Measurements from ENCODE around the gene KBTBD12.
"Not testable (repeated sequence)": the region's sequence is repeated elsewhere in the genome, so short reads cannot be mapped to it uniquely, and the experiment has no call there.

Gene KBTBD12

DNA sequence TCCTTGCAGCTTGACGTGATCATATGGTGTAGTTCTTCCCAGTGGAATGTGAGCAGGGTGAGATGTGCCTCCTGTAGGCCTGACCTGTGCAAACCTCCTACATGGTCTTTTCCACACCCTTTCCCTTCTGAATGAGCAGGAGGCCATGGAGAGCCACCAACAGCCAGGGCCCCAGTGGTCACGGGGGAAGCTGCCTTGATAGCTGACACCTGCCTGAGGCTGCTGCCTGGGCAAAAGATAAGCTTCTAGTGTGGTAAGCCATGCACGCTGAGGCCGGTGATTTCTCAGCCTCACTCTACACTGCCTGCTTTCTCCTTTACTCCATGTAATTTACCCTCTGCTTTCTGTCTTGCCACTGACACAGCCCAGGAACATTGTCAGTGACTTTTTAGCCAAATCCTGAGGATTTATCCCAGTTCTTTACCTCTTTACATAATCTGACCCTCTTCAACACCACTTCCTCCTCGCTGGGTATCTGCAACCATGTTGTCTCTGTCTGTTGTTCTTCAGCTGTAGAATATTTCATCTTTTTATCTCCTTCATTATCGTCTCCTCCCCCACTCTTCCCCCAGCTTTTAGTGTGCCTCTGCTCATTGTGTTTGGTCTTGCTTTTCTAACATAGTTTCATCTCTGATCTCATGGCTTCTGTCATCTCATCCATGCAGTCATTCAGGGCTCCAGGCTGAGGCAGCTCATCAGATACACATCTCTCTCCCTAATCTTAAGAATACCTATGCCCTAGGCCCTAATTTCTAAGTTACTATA is 11.2 kb upstream of the KBTBD12 start:
- no peak for DNase-seq (ENCODE audit: low read depth, low spot score)
- no peaks in the 10 kb centered on the region for H3K9me3 ChIP-seq (ENCODE audit: insufficient read depth, low read length)
- no peak overlapping the region for H3K4me3 ChIP-seq (ENCODE audit: insufficient read length, low read depth)
- peaks cover 2% of the 10 kb centered on the region for H3K4me1 ChIP-seq (ENCODE audit: insufficient read depth, insufficient read length)
- TF ChIP-seq YY1 (IDR thresholded peaks at IDR 0.05; ENCODE audit: insufficient read depth, insufficient read length) (no peak), SUZ12 (IDR thresholded peaks at IDR 0.05; ENCODE audit: extremely low read depth, insufficient read depth, insufficient read length) (no peak), ZNF274 (IDR thresholded peaks at IDR 0.05; ENCODE audit: low read depth, low read length) (no peak)
- H3K27me3 ChIP-seq (ENCODE audit: insufficient read depth, insufficient read length) = no peaks in the 10 kb centered on the region
- H3K36me3 ChIP-seq (ENCODE audit: insufficient read depth, insufficient read length, low read length) = no peaks in the 10 kb centered on the region
- no peak overlapping the region for H3K9ac ChIP-seq (ENCODE audit: insufficient read length, low read depth)

DNA sequence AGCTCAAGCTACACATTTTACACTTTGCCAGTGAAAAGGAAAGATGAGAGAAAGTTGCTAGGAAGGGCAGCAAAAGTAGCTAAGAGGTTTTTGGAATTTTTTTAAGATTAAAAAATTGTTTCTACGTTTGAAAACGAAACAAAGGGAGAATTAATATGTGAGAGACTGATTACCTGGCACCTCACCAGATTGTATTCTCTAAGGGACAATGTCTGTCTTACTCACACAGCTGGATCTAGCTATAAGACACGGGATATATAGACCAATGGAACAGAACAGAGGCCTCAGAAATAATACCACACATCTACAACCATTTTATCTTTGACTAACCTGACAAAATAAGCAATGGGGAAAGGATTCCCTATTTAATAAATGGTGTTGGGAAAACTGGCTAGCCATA is 9.5 kb upstream of the KBTBD12 start:
- Histone ChIP-seq H3K4me3 (ENCODE audit: insufficient read length, low read depth) (no peak overlapping the region), H3K9ac (ENCODE audit: insufficient read length, low read depth) (no peak overlapping the region), H3K36me3 (ENCODE audit: insufficient read depth, insufficient read length, low read length) (no peaks in the 10 kb centered on the region), H3K4me1 (ENCODE audit: insufficient read depth, insufficient read length) (no peaks in the 10 kb centered on the region), H3K27me3 (ENCODE audit: insufficient read depth, insufficient read length) (peaks cover 2% of the 10 kb centered on the region), H3K9me3 (ENCODE audit: insufficient read depth, low read length) (no peaks in the 10 kb centered on the region)
- DNase-seq (ENCODE audit: low read depth, low spot score) = no peak
- no peak for TF ChIP-seq YY1 (IDR thresholded peaks at IDR 0.05; ENCODE audit: insufficient read depth, insufficient read length)
- TF ChIP-seq ZNF274 (IDR thresholded peaks at IDR 0.05; ENCODE audit: low read depth, low read length) = no peak
- TF ChIP-seq SUZ12 (IDR thresholded peaks at IDR 0.05; ENCODE audit: extremely low read depth, insufficient read depth, insufficient read length) = no peak

DNA sequence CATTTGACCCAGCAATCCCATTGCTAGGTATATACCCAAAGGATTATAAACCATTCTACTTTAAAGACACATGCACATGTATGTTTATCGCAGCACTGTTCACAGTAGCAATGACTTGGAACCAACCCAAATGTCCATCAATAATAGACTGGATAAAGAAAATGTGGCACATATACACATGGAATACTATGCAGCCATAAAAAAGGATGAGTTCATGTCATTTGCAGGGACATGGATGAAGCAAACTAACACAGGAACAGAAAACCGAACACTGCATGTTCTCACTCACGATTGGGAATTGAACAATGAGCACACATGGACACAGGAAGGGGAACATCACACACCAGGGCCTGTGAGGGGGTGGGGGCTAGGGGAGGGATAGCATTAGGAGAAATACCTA is 8.4 kb upstream of the KBTBD12 start:
- H3K27me3 ChIP-seq (ENCODE audit: insufficient read depth, insufficient read length); H3K4me1 ChIP-seq (ENCODE audit: insufficient read depth, insufficient read length): not testable (repeated sequence)

GRCh38 chr3:127908202-127908601 is 6.8 kb upstream of the KBTBD12 start:
- H3K9me3 ChIP-seq (ENCODE audit: insufficient read depth, low read length) = no peaks in the 10 kb centered on the region
- H3K4me1 ChIP-seq (ENCODE audit: insufficient read depth, insufficient read length) = no peaks in the 10 kb centered on the region
- H3K9ac ChIP-seq (ENCODE audit: insufficient read length, low read depth) = no peak overlapping the region
- DNase-seq (ENCODE audit: low read depth, low spot score) = no peak
- TF ChIP-seq SUZ12 (IDR thresholded peaks at IDR 0.05; ENCODE audit: extremely low read depth, insufficient read depth, insufficient read length) (no peak), YY1 (IDR thresholded peaks at IDR 0.05; ENCODE audit: insufficient read depth, insufficient read length) (no peak), ZNF274 (IDR thresholded peaks at IDR 0.05; ENCODE audit: low read depth, low read length) (no peak)
- H3K36me3 ChIP-seq (ENCODE audit: insufficient read depth, insufficient read length, low read length) = no peaks in the 10 kb centered on the region
- no peak overlapping the region for H3K4me3 ChIP-seq (ENCODE audit: insufficient read length, low read depth)
- H3K27me3 ChIP-seq (ENCODE audit: insufficient read depth, insufficient read length) = peaks cover 2% of the 10 kb centered on the region

More for the DNA sequence above, 8.4 kb upstream of the KBTBD12 start:
- H3K36me3 ChIP-seq (ENCODE audit: insufficient read depth, insufficient read length, low read length); H3K9ac ChIP-seq (ENCODE audit: insufficient read length, low read depth); H3K4me3 ChIP-seq (ENCODE audit: insufficient read length, low read depth); H3K9me3 ChIP-seq (ENCODE audit: insufficient read depth, low read length); DNase-seq (ENCODE audit: low read depth, low spot score): not testable (repeated sequence)

DNA sequence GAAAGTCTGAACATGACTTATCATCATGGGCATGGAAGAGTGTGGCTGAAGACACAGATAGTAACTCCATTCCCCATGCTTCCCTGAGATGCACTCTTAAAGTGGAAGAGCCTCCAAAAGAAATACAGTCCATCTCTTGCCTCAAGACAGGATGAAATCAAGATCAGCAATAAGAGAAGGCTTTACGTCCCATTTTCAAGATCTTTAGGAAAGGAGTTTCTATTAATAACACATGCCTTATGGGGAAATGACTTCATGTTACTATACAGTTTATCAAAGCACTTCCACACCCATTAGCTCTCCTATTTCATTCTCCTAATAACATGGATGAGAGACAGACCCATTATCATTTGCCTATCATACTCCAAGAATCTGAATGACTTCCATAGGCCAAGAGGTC is 6.1 kb upstream of the KBTBD12 start:
- Histone ChIP-seq H3K36me3 (ENCODE audit: insufficient read depth, insufficient read length, low read length) (no peaks in the 10 kb centered on the region), H3K4me3 (ENCODE audit: insufficient read length, low read depth) (no peak overlapping the region)

GRCh38 chr3:127909646-127910045 is 5.4 kb upstream of the KBTBD12 start:
- Histone ChIP-seq H3K9me3 (ENCODE audit: insufficient read depth, low read length) (peaks cover 11% of the 10 kb centered on the region; the same call in 1 of the 2 replicates), H3K27me3 (ENCODE audit: insufficient read depth, insufficient read length) (peaks cover 2% of the 10 kb centered on the region), H3K4me1 (ENCODE audit: insufficient read depth, insufficient read length) (no peaks in the 10 kb centered on the region), H3K4me3 (ENCODE audit: insufficient read length, low read depth) (no peak overlapping the region), H3K36me3 (ENCODE audit: insufficient read depth, insufficient read length, low read length) (no peaks in the 10 kb centered on the region), H3K9ac (ENCODE audit: insufficient read length, low read depth) (no peak overlapping the region)
- DNase-seq (ENCODE audit: low read depth, low spot score) = no peak
- TF ChIP-seq YY1 (IDR thresholded peaks at IDR 0.05; ENCODE audit: insufficient read depth, insufficient read length) (no peak), ZNF274 (IDR thresholded peaks at IDR 0.05; ENCODE audit: low read depth, low read length) (no peak), SUZ12 (IDR thresholded peaks at IDR 0.05; ENCODE audit: extremely low read depth, insufficient read depth, insufficient read length) (no peak)

More for the DNA sequence above, 6.1 kb upstream of the KBTBD12 start:
- H3K9me3 ChIP-seq (ENCODE audit: insufficient read depth, low read length) = peaks cover 5% of the 10 kb centered on the region; the same call in 1 of the 2 replicates
- no peak overlapping the region for H3K9ac ChIP-seq (ENCODE audit: insufficient read length, low read depth)
- peaks cover 2% of the 10 kb centered on the region for H3K27me3 ChIP-seq (ENCODE audit: insufficient read depth, insufficient read length)
- no peak for DNase-seq (ENCODE audit: low read depth, low spot score)
- no peaks in the 10 kb centered on the region for H3K4me1 ChIP-seq (ENCODE audit: insufficient read depth, insufficient read length)
- TF ChIP-seq SUZ12 (IDR thresholded peaks at IDR 0.05; ENCODE audit: extremely low read depth, insufficient read depth, insufficient read length) (no peak), ZNF274 (IDR thresholded peaks at IDR 0.05; ENCODE audit: low read depth, low read length) (no peak), YY1 (IDR thresholded peaks at IDR 0.05; ENCODE audit: insufficient read depth, insufficient read length) (no peak)

DNA sequence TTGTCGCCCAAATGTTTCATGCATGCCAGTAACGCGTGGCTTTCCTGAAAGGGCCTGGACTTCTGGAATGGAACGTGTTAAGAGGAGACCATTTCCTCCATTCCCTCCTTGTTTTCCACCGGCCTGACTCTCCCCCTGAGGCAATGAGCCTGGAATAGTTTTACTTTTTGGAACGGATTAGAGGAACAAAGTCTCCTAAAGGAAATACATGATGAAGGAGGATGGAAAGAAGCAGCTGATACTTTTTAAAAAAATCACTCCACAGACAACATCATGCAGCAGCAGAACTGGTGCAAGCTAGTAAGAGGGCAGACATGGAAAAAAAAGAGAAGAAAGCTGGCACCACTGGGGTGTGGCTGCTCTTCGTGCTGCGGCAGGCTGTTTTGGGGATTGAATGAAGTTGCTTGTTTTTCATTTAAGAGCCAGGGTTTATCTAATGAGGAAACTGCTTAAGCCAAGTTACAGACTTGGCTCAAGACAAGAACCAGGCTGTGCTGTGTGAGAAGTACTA is 3.6 kb upstream of the KBTBD12 start:
- H3K27me3 ChIP-seq (ENCODE audit: insufficient read depth, insufficient read length) = peaks cover 2% of the 10 kb centered on the region
- peaks cover 11% of the 10 kb centered on the region; the same call in 1 of the 2 replicates for H3K9me3 ChIP-seq (ENCODE audit: insufficient read depth, low read length)
- DNase-seq (ENCODE audit: low read depth, low spot score) = no peak
- TF ChIP-seq ZNF274 (IDR thresholded peaks at IDR 0.05; ENCODE audit: low read depth, low read length) (no peak), YY1 (IDR thresholded peaks at IDR 0.05; ENCODE audit: insufficient read depth, insufficient read length) (no peak), SUZ12 (IDR thresholded peaks at IDR 0.05; ENCODE audit: extremely low read depth, insufficient read depth, insufficient read length) (no peak)
- no peak overlapping the region for H3K9ac ChIP-seq (ENCODE audit: insufficient read length, low read depth)
- H3K36me3 ChIP-seq (ENCODE audit: insufficient read depth, insufficient read length, low read length) = no peaks in the 10 kb centered on the region
- H3K4me3 ChIP-seq (ENCODE audit: insufficient read length, low read depth) = no peak overlapping the region
- H3K4me1 ChIP-seq (ENCODE audit: insufficient read depth, insufficient read length) = no peaks in the 10 kb centered on the region

- H3K9ac ChIP-seq (ENCODE audit: insufficient read length, low read depth); H3K4me3 ChIP-seq (ENCODE audit: insufficient read length, low read depth); DNase-seq (ENCODE audit: low read depth, low spot score); H3K4me1 ChIP-seq (ENCODE audit: insufficient read depth, insufficient read length); H3K36me3 ChIP-seq (ENCODE audit: insufficient read depth, insufficient read length, low read length); H3K27me3 ChIP-seq (ENCODE audit: insufficient read depth, insufficient read length): not testable (repeated sequence)
- peaks cover 11% of the 10 kb centered on the region; the same call in 1 of the 2 replicates for H3K9me3 ChIP-seq (ENCODE audit: insufficient read depth, low read length)
Observed at GRCh38 chr3:127913841-127914240, 1.2 kb upstream of the KBTBD12 start.

Measured in NT2/D1 (cell line).